Lower leg skin (tissue), 3 donors: ENCODE data around the gene DRG1.

ENCODE experiments used
- CTCF ChIP-seq, 3 donors: fragments of 450-650 bp; IDR thresholded peaks; one replicate each; pipeline ENCODE4 v1.5.1; 2016; ENCODE audit warnings: antibody characterized with exemption in 3 of 3, mild to moderate bottlenecking in 3 of 3, moderate library complexity in 2 of 3
- POLR2A ChIP-seq, 2 donors: fragments of 450-650 bp; IDR thresholded peaks; one replicate each; pipeline ENCODE4 v1.6.1; 2016 to 2017; ENCODE audit warnings: antibody characterized with exemption in 2 of 2, mild to moderate bottlenecking in 1 of 2, moderate library complexity in 1 of 2

DNA sequence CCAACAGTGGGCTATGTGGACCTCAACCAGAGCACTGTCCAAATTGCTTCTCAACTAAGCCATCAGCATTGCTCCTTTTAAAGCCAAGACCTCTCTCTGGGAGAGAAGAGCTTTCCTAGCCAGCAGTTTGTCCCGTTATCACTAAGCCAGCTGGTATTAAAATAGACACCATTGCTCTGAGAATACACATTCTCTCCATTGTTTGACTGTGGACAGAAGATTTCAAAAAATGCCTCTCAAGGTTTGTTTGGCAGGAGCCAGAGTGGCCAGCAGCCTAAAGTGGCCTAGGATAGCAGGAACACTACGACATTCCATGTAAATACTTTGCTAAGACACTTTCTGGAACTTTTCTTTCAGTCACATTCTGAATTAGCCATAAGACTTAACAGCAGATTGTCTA lies 49.0 kb downstream of the DRG1 start:
- TF ChIP-seq CTCF (IDR thresholded peaks at IDR 0.05) (no peak), POLR2A (IDR thresholded peaks at IDR 0.05) (no peak)
